RWPE1 (cell line): ENCODE measurements around the gene KLF6.

Experiments
- CTCF ChIA-PET: fragments of 350-600 bp; sonication (Branson Sonifier 250); formaldehyde crosslinking; extraction: SDS; loops from one replicate; lab custom pipeline; 2021; lab: Yijun Ruan, JAX
- POLR2A ChIA-PET: fragments of 400-600 bp; formaldehyde crosslinking; extraction: SDS; loops from one replicate; lab custom pipeline; 2020; ENCODE audit warnings: antibody characterized with exemption; ENCODE audit not compliant: low non-redundant PET; lab: Yijun Ruan, JAX
- DNase-seq: peaks from one replicate; pipeline ENCODE4 v3.0.0; 2012; ENCODE audit warnings: low spot score
- H3K27ac ChIP-seq: fragments of 450-650 bp; 2 replicates; pipeline ENCODE4 v1.5.1; 2017
- TF ChIP-seq, protein P1 (sequence below): fragments of 450-650 bp; conservative IDR thresholded peaks from 2 replicates; pipeline ENCODE4 v1.5.1; 2017; ENCODE audit warnings: low read depth, mild to moderate bottlenecking

Gene KLF6

DNA sequence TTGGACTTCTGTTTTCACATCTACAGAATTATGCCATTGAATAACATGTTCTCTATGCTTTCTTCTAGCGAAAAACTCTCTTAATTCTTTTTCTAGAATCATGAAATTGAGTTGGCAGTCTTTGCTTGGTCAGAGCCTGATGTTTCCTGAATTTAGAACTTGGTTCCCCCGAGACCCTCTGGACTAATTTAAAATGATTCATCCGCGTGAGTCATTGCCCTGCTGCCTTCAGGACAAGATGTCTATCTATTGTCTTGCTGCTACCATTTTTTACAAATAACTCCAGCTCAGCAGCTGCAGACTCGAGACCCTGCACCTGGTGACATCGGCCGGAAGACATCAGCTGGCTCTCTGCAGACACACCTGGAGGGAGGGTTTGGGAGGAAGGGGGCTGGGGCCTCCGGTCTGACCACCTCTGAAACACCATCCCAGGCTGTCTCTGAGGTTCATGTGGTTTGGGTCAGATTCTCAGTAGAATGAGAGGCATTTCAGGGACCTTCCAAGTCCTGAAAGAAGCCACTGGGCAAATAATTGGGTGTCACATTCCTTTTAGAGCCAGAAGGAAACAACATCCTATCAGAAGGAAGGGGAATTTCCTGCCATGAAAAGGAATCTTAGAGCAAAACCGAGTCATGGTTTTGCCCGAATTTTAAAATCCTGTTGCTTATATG is 20.9 kb upstream of the KLF6 start:
- H3K27ac ChIP-seq = peak overlapping the region; percentile 83
- TF ChIP-seq, protein P1, sequence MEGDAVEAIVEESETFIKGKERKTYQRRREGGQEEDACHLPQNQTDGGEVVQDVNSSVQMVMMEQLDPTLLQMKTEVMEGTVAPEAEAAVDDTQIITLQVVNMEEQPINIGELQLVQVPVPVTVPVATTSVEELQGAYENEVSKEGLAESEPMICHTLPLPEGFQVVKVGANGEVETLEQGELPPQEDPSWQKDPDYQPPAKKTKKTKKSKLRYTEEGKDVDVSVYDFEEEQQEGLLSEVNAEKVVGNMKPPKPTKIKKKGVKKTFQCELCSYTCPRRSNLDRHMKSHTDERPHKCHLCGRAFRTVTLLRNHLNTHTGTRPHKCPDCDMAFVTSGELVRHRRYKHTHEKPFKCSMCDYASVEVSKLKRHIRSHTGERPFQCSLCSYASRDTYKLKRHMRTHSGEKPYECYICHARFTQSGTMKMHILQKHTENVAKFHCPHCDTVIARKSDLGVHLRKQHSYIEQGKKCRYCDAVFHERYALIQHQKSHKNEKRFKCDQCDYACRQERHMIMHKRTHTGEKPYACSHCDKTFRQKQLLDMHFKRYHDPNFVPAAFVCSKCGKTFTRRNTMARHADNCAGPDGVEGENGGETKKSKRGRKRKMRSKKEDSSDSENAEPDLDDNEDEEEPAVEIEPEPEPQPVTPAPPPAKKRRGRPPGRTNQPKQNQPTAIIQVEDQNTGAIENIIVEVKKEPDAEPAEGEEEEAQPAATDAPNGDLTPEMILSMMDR = no peak
- POLR2A ChIA-PET = no interaction called here
- CTCF ChIA-PET = interaction anchor here (0.6 kb wide), 1 partner anchor 1775 kb away, joined by 3 read pairs; no protein-coding TSS in a partner anchor
- DNase-seq = no peak

DNA sequence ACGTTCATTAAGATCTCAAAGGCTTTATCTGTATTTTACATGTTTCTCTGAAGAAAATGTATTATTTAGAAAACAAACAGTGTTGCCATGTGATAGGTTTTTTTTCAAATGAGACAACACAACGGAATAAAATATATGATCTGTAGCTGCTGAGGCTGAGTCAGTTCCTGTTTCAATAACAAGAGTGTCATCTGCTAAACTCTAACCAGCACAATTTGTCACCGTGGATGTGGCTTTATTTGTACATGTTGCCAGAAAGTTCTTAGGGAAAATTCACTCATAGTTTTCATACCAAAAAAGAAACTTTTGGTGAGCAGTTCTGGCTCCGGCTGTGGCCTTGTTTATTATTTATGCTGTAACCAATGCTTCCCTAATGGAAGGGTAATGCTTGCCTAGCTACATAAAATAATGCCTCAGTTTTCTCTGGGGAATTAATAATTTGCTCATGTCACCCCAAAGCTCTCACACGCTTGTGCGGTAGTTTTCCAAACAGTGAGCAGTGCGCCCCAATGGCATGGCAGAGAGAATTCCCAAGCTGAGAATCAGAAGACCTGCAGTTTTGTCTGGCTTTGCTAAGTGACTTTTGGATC is 20.3 kb upstream of the KLF6 start:
- peak overlapping the region; percentile 83; the same call in 1 of the 2 replicates for H3K27ac ChIP-seq
- CTCF ChIA-PET = interaction anchor here (0.6 kb wide), 1 partner anchor 1774 kb away, joined by 3 read pairs; no protein-coding TSS in a partner anchor
- POLR2A ChIA-PET = no interaction called here
- TF ChIP-seq, protein P1 = no peak
- no peak for DNase-seq

DNA sequence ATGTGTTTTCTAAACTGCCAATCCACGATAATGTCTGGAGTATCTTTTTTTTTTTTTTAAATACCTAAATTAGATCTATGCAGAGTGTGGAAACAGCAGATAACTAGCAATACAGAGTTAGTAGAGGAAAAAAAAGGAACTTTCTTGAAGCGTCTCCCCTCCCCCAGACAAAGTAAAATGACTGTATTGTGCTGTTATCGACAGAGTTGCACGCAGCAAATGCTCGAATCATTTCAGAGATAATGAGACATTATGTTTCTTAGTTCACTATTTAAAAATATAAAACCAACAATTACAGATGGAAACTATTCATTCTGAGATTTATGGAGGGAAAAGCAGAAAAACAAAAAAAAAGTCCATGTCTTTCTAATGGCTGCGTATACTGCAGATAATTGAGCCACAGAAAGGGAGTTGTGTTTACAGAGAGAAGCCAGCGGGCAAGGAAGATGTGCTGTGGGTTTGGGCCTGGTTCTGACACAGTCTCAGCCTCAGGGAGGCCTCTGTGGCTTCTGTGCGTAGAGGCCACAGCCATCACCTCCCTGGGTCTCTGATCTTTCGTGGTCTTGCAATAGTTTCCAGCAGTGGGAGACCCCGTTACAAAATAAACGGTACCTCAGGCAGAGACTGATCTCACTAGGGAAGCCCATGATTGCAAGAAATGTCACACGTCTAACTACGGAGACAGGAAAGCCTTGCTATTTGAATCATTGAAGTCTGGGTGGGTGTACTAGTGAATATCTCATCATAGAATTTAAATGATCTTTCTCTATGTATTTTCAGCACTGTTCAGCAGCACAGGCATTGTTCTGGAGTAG is 19.1 kb upstream of the KLF6 start:
- ChIA-PET POLR2A (no interaction called here), CTCF (no interaction called here)
- TF ChIP-seq, protein P1 = no peak
- no peak for DNase-seq
- peak overlapping the region; percentile 53 for H3K27ac ChIP-seq

DNA sequence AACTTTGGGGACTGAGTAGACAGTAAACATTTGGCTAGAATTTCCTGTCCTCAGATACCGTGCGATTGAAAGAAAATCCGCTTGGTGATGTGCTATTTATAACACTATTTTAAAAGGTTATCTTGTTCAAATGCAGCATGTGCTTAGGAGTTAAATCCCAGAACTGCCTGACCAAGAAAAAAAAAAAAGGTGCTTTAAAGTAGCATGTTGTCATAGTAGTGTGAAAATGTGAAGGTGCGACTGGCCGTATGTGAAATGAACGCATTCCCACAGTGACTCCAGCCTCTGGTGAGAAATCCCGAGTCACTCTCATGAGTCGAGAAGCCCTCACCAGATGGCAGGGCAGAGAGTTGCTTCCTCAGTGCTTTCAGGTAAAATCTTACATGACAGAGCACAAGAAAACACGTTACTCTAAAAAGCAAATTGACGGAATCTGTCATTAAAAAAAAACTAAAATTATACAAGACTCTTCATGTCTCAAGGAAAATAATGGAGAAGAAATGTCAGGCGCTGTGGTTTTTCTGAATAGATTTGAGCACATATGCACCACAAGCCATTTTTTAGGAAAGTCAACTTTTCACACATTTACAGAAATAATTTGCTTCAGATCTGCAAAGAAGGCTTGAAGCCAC is 18.4 kb upstream of the KLF6 start:
- ChIA-PET CTCF (interaction anchor here (0.6 kb wide), 1 partner anchor 657 kb away, joined by 4 read pairs; no protein-coding TSS in a partner anchor), POLR2A (no interaction called here)
- no peak overlapping the region for H3K27ac ChIP-seq
- no peak for DNase-seq
- TF ChIP-seq, protein P1 = no peak

DNA sequence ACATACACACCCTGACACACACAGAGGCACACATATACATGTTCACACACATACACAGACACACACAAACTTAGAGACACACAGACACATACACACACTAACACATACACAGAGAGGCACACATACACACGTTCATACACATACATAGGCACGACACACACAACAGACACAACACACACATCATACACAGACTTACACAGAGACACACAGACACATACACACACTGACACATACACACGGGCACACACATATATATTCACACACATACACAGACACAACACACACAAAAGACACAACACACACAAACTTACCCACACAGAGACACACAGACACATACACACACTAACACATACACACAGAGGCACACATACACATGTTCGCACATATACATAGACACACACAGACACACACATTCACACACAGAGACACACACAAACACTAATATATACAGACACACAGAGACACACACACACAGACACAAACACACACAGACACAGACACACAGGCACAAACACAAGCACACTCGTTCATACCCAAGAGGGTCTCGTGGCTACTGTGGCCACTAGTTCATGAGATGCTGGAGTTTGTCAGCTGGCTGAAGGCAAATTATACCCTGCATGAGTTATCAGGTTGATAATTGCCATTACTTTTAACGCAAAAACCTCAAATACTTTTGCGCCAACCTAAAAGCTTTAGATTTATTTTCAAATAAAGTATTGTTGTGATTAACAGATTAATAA is 17.7 kb upstream of the KLF6 start:
- H3K27ac ChIP-seq = no peak overlapping the region
- ChIA-PET CTCF (interaction anchor here (0.6 kb wide), 1 partner anchor 658 kb away, joined by 4 read pairs; no protein-coding TSS in a partner anchor), POLR2A (interaction anchor here (0.6 kb wide), 1 partner anchor 348 kb away, joined by 5 read pairs; no protein-coding TSS in a partner anchor)
- DNase-seq = no peak
- TF ChIP-seq, protein P1 = no peak
